K562 (cell line): ENCODE measurements around the gene LAMB3. TPM values are rescaled to one million over a fixed set of nuclear protein-coding genes. Genes with fewer than 3 reads are reported as not detected.

Experiments
- ATAC-seq: fragments of 200-7000 bp; cut with Tn5 transposase; 3 replicates; pipeline ENCODE4 v1.9.1; 2020; ENCODE audit warnings: moderate library complexity
- BruUV-seq: library from RNA; stranded (reverse); fragments of 400-500 nt; replicated peaks from 2 replicates; lab custom pipeline; 2021; lab: Mats Ljungman, UMichigan
- CTCF ChIA-PET: fragments of 300-600 bp; formaldehyde crosslinking; extraction: SDS; loops from one replicate; lab custom pipeline; 2021; ENCODE audit warnings: low intra/inter-chr PET ratio; lab: Yijun Ruan, JAX
- POLR2A ChIA-PET: fragments of 300-600, 350-650 bp; sonication (Branson Sonifier 250); formaldehyde crosslinking; extraction: SDS; loops from one replicate; lab custom pipeline; 2021; ENCODE audit warnings: antibody characterized with exemption, inconsistent platforms; lab: Yijun Ruan, JAX
- DNase-seq, 4 experiments: peaks; one replicate each; pipeline versions ENCODE4 v3.0.0 to v3.0.0-alpha.2; 2011 to 2018; ENCODE audit warnings: low spot score in 3 of 4, mixed read lengths in 3 of 4; ENCODE audit errors: extremely low read depth in 1 of 4
- FAIRE-seq: peaks from 2 replicates; lab custom pipeline; 2011; peaks lifted over from hg19 to GRCh38; lab: Jason Lieb, UNC
- H2AFZ ChIP-seq: 2 replicates; pipeline ENCODE4 v1.6.0; 2011; ENCODE audit warnings: low read depth, low read length, control low read depth, inconsistent platforms
- H3K27ac ChIP-seq: fragments of 200-600 bp; 3 replicates; pipeline ENCODE4 v1.8.0; 2011; ENCODE audit warnings: low read depth, mild to moderate bottlenecking, control low read depth, inconsistent platforms, low read length, moderate library complexity, mixed read lengths; ENCODE audit errors: extremely low read depth
- H3K27me3 ChIP-seq, 2 experiments: fragments of 300-600 bp in 1 of 2; 2 replicates in 1 of 2; 3 replicates in 1 of 2; pipeline versions ENCODE4 v1.6.0 to v1.8.0; 2011; ENCODE audit warnings: inconsistent platforms in 2 of 2, low read length in 2 of 2, mild to moderate bottlenecking in 1 of 2, mixed read lengths in 1 of 2, moderate library complexity in 1 of 2; ENCODE audit not compliant: control insufficient read depth in 2 of 2, insufficient read depth in 2 of 2
- H3K36me3 ChIP-seq: fragments of 300-600 bp; 3 replicates; pipeline ENCODE4 v1.8.0; 2011; ENCODE audit warnings: mild to moderate bottlenecking, low read length, inconsistent platforms; ENCODE audit not compliant: control insufficient read depth, insufficient read depth
- H3K4me1 ChIP-seq, 2 experiments: fragments of 200-600 bp in 1 of 2; replicated peaks in 1 of 2; 2 replicates in 1 of 2; 3 replicates in 1 of 2; pipeline versions ENCODE4 v1.5.1 to v1.8.0; 2011; ENCODE audit warnings: inconsistent platforms in 2 of 2, low read length in 2 of 2, mild to moderate bottlenecking in 1 of 2, mixed read lengths in 1 of 2, moderate library complexity in 1 of 2; ENCODE audit not compliant: control insufficient read depth in 2 of 2, insufficient read depth in 2 of 2
- H3K4me2 ChIP-seq: 2 replicates; pipeline ENCODE4 v1.6.1; 2011; ENCODE audit warnings: low read length, control low read depth, inconsistent platforms, mixed read lengths; ENCODE audit not compliant: insufficient read depth
- H3K4me3 ChIP-seq: fragments of 200-600 bp; sonication (generic), shearing (Covaris generic); 2 replicates; pipeline ENCODE4 v1.5.1; 2016; ENCODE audit warnings: control low read depth, inconsistent platforms
- H3K79me2 ChIP-seq: fragments of 200-600 bp; 3 replicates; pipeline ENCODE4 v1.8.0; 2011; ENCODE audit warnings: low read length, inconsistent platforms; ENCODE audit not compliant: control insufficient read depth, insufficient read depth
- H3K9ac ChIP-seq, 2 experiments: 2 replicates each; pipeline versions ENCODE4 v1.6.0 to v1.6.1; 2011; ENCODE audit warnings: low read depth in 2 of 2, low read length in 2 of 2, control low read depth in 1 of 2, inconsistent platforms in 1 of 2, mild to moderate bottlenecking in 1 of 2, mixed read lengths in 1 of 2; ENCODE audit not compliant: insufficient read depth in 1 of 2
- H3K9me1 ChIP-seq: one replicate; pipeline ENCODE4 v1.6.0; 2011; ENCODE audit warnings: inconsistent platforms, mild to moderate bottlenecking, low read length, moderate library complexity; ENCODE audit not compliant: control insufficient read depth, insufficient read depth
- H3K9me3 ChIP-seq: replicated peaks from 2 replicates; pipeline ENCODE4 v1.5.1; 2011; ENCODE audit warnings: low read depth, low read length, inconsistent platforms; ENCODE audit not compliant: control insufficient read depth, insufficient read depth
- H4K20me1 ChIP-seq: replicated peaks from 2 replicates; pipeline ENCODE4 v1.6.1; 2011; ENCODE audit warnings: low read length, inconsistent platforms, mixed read lengths; ENCODE audit not compliant: control insufficient read depth, insufficient read depth
- ATF7 ChIP-seq: fragments of 450-650 bp; IDR thresholded peaks from 2 replicates; pipeline ENCODE4 v1.7.1; 2014; ENCODE audit warnings: mild to moderate bottlenecking, moderate library complexity
- CBFA2T2 ChIP-seq: fragments of 450-650 bp; conservative IDR thresholded peaks from 2 replicates; pipeline ENCODE4 v1.6.1; 2017; ENCODE audit warnings: mild to moderate bottlenecking
- COPS2 ChIP-seq: fragments of 450-650 bp; conservative IDR thresholded peaks from 2 replicates; pipeline ENCODE4 v1.6.1; 2016; ENCODE audit warnings: mild to moderate bottlenecking, moderate library complexity
- E2F6 ChIP-seq, 2 experiments: IDR thresholded peaks; 2 replicates each; pipeline ENCODE4 v1.6.1; 2011; ENCODE audit warnings: borderline replicate concordance in 1 of 2, control low read depth in 1 of 2, low read depth in 1 of 2, low read length in 1 of 2, mild to moderate bottlenecking in 1 of 2, mixed read lengths in 1 of 2, moderate library complexity in 1 of 2; ENCODE audit not compliant: insufficient read depth in 1 of 2, insufficient read length in 1 of 2, poor library complexity in 1 of 2, severe bottlenecking in 1 of 2; ENCODE audit errors: extremely low read depth in 1 of 2
- E4F1 ChIP-seq: fragments of 250-450 bp; sonication (Bioruptor Pico); IDR thresholded peaks from 2 replicates; pipeline ENCODE4 v1.5.0; 2021; ENCODE audit warnings: mild to moderate bottlenecking, borderline replicate concordance
- GABPB1 ChIP-seq: sonication (generic); formaldehyde crosslinking; IDR thresholded peaks from 2 replicates; pipeline ENCODE4 v1.8.0; 2022; ENCODE audit warnings: mild to moderate bottlenecking, missing genetic modification reagents
- GATA2 ChIP-seq: sonication (generic); formaldehyde crosslinking; IDR thresholded peaks from 2 replicates; pipeline ENCODE4 v1.4.0; 2020; ENCODE audit warnings: mild to moderate bottlenecking, missing genetic modification reagents
- HDAC6 ChIP-seq: IDR thresholded peaks from 2 replicates; pipeline ENCODE4 v1.6.1; 2012; ENCODE audit warnings: low read depth, mild to moderate bottlenecking, control low read depth, inconsistent platforms, low read length, moderate library complexity
- NEUROD1 ChIP-seq: fragments of 150-350 bp; IDR thresholded peaks from 2 replicates; pipeline ENCODE4 v1.6.1; 2014; ENCODE audit warnings: borderline replicate concordance, low read length, low read depth; ENCODE audit not compliant: partially characterized antibody
- RBM25 ChIP-seq: fragments of 200-400 bp; formaldehyde crosslinking; IDR thresholded peaks from 2 replicates; pipeline ENCODE4 v1.6.1; 2018; ENCODE audit warnings: low read length, low read depth, moderate library complexity; ENCODE audit not compliant: severe bottlenecking
- ZNF12 ChIP-seq: sonication (generic); formaldehyde crosslinking; IDR thresholded peaks from 2 replicates; pipeline ENCODE4 v1.4.0; 2020; ENCODE audit warnings: mild to moderate bottlenecking, missing genetic modification reagents
- ZNF398 ChIP-seq: fragments of 250-450 bp; sonication (Bioruptor Pico); IDR thresholded peaks from 2 replicates; pipeline ENCODE4 v1.8.0; 2021; ENCODE audit warnings: moderate library complexity, mild to moderate bottlenecking, inconsistent platforms
- ZNF57 ChIP-seq: fragments of 450-650 bp; formaldehyde crosslinking; IDR thresholded peaks from 2 replicates; pipeline ENCODE4 v1.4.0; 2020; ENCODE audit warnings: mild to moderate bottlenecking, moderate library complexity
- WGBS: fragments of 100-300 bp; shearing (Covaris generic); methylation state at CpG from one replicate; pipeline ENCODE4 v1.1.6; 2016; ENCODE audit warnings: low coverage, mixed read lengths; ENCODE audit not compliant: insufficient coverage; ENCODE audit errors: missing lambda C conversion rate; 5-methylcytosine and 5-hydroxymethylcytosine counted together
- in situ Hi-C: fragments of 300-500 bp; cut with MboI; formaldehyde crosslinking; loops from 4 replicates; pipeline ENCODE4 v1.15.0; 2018; ENCODE audit warnings: inconsistent platforms, mixed read lengths
- intact Hi-C: fragments of 100-400 bp; cut with micrococcal nuclease; formaldehyde crosslinking; loops from 2 replicates; pipeline ENCODE4 v1.14.2; 2022
- polyA plus RNA-seq, 8 experiments: library from polyadenylated mRNA; depleted of rRNA in 4 of 8; stranded (reverse) in 5 of 8; unstranded in 3 of 8; fragments of >200 nt; fragmentation: Nextera tagmentation in 2 of 8; fragmentation: Illumina TruSeq in 1 of 8; extraction: Ambion mirVana in 2 of 8; extraction: Trizol in 1 of 8; gene quantifications; 2 replicates each; pipeline versions ENCODE4 v1.2.1 to v1.2.3, GENCODE V29; 2011 to 2014; ENCODE audit warnings: inconsistent platforms in 1 of 8, missing spikeins in 1 of 8
- total RNA-seq, 7 experiments: library from RNA; depleted of rRNA in 6 of 7; stranded (reverse); fragments of >200 nt in 6 of 7; fragmentation: Illumina TruSeq in 2 of 7; extraction: Trizol in 2 of 7; gene quantifications; 2 replicates each; pipeline versions ENCODE4 v1.2.1 to v1.2.3, GENCODE V29; 2011 to 2021; ENCODE audit warnings: low replicate concordance in 1 of 7

LAMB3 gene
- total and polyA plus RNA-seq, 9 of the 15 experiments (the other 6 are each of a cell fraction or from before 2014, with no cell fraction given): 0.08 to 1.3 (median 0.91) TPM

- TF ChIP-seq E4F1 (CRISPR knock-in tag) (no peak), ATF7 (no peak), CBFA2T2 (no peak), ZNF398 (CRISPR knock-in tag) (no peak)
- TF ChIP-seq, all 486 proteins: peak for 0
Measured at GRCh38 chr1:209610631-209610905, 41.7 kb downstream of the LAMB3 start (continued).

GRCh38 chr1:209609791-209610630 is 42.2 kb downstream of the LAMB3 start:
- BruUV-seq: no TSS peak
- no peak overlapping the region for H3K4me2 ChIP-seq
- H3K9ac ChIP-seq: no peak overlapping the region
- H3K27ac ChIP-seq: no peak overlapping the region
- in situ Hi-C loops (no loop called here), intact Hi-C loops (loop anchor here (10.0 kb wide), 1 partner anchor 135 kb away; no protein-coding TSS in a partner anchor)
- no peaks in the 10 kb centered on the region for H3K9me3 ChIP-seq
- H3K9me1 ChIP-seq: no peaks in the 10 kb centered on the region
- TF ChIP-seq GABPB1 (no peak), COPS2 (no peak), NEUROD1 (no peak), RBM25 (no peak), E2F6 (IDR thresholded peaks at IDR 0.05; ENCODE audit: borderline replicate concordance in 1 of 2, extremely low read depth in 1 of 2, insufficient read depth in 1 of 2, insufficient read length in 1 of 2, low read depth in 1 of 2, low read length in 1 of 2, poor library complexity in 1 of 2, severe bottlenecking in 1 of 2) (no peak), ZNF12 (CRISPR knock-in tag) (no peak), ZNF57 (CRISPR knock-in tag) (no peak), GATA2 (CRISPR knock-in tag) (no peak), HDAC6 (no peak)
- H3K27me3 ChIP-seq: peaks cover 15 to 71% of the 10 kb centered on the region in 2 experiments; a peak in 4 of 5 replicates
- H4K20me1 ChIP-seq: no peaks in the 10 kb centered on the region; the same call in 1 of the 2 replicates
- POLR2A ChIA-PET: interaction anchor here (0.6 to 1.2 kb wide), 4 partner anchors 10 to 29 kb away, joined by 3 to 5 read pairs (median 3); no protein-coding TSS in a partner anchor
- under 1% methylated on average over 8 of the region's 8 CpGs for WGBS
- no peaks in the 10 kb centered on the region for H3K36me3 ChIP-seq
- ATAC-seq (no peak), FAIRE-seq (no peak), DNase-seq (no peak)
- no peaks in the 10 kb centered on the region for H3K79me2 ChIP-seq
- H3K4me3 ChIP-seq: no peak overlapping the region
- H2AFZ ChIP-seq: no peak overlapping the region
- no peaks in the 10 kb centered on the region for H3K4me1 ChIP-seq
- CTCF ChIA-PET: no interaction called here
